ENCODE results near the gene SH2B3.
"Not testable (repeated sequence)": the region's sequence is repeated elsewhere in the genome, so short reads cannot be mapped to it uniquely, and the experiment has no call there.

Gene SH2B3

DNA sequence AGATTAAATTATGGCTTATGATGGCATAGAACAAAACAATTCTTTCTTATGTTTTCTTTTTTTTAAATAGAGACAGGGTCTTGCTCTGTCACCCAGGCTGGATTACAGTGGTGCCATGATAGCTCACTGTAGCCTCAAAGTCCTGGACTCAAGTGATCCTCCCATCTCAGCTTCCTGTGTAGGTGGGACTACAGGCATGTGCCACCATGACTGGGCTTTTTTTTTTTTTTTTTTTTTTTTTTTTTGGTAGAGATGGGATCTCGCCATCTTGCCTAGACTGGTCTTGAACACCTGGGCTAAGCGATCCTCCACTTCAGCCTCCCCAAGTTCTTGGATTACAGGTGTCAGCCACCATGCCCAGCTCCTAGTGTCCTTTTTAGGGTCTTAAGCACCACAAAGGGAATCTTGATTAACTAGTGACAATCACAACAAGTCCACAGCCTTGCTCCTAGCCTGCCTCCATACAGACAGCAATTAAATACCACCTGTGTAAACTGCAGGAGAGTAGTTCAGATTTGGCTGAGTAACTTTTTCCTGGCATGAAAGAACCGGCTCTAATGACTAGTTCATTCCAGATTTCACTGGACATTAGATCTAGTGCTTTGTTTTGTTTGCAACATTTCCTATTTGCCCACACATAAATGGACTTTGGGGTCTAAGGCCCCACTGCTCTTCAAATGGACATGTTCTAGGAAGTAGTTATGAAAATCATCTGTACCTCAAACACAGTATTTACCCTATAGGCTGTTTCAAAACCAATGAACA is 61.6 kb downstream of the SH2B3 start:
- peak; percentile 15 for DNase-seq

DNA sequence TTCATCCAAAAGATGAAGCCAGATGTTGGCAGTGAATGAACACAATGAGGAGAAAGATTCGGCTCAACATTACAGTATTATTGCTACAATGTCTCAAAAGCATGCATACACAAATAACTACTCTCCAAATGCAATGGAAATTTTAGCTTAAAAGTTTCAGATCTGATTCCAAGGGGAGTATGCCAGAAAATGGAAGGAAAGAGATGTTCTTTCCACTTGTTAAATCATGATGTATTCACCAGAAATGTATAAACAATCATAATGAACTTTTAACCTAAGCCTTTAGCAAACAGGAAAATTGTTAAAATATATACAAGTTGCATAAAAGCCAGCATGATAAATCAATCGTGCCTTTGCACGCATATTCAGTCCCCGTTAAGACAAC is 62.1 kb downstream of the SH2B3 start:
- DNase-seq = no peak

DNA sequence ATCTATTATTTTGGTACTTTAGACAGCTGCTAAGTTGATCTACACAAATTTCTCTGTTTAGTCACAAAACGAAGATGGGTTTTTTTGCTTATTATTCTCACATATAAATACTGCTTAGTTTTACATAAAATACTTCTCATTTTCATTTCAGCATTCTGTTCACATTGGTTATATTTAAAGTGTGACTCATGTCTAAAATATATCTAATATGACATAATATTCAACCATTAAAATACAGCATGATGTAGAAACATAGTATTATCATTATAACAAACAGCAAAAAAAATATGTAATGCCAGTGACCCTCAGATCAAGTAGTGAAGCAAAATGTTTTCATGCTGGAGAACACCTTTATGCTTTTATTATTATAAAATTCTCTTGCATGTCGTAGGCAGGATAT is 63.7 kb downstream of the SH2B3 start:
- no peak for DNase-seq

DNA sequence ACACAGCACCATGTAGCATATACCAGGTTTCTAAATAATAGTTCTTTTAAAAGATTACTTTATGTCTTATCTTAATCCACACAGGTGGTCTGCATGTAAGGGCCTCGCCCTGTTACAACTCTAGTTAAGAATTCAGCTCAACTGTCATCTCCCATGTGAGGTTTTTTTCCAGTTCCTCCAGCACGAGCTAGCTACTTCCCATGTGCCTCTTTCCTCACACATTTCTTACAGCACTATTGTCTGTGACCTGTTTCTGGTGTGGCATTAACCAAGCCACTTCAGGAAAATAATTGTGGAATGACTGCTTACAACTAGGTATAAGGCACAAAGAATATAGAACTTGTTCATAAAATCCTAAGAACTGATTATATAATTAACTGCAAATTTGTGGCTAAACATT is 65.5 kb downstream of the SH2B3 start:
- no peak for DNase-seq

DNA sequence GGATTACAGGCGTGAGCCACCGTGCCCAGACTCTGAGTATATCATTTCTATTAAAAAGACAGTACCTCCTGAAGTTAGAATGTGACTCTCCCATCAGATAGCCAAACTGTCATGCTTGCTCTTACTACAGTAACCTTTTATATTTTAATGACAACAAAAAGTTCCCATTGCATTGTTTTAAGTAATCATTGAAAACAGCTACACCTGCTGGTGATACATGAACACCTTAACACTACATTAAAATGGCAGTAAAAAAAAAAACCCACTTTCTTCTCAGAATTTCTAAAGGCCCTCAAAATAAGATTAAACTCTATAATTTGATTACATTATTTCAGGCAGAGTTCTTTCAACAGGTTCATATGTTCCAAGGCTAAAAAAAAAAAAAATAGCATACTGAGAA is 76.7 kb downstream of the SH2B3 start:
- no peak for DNase-seq

DNA sequence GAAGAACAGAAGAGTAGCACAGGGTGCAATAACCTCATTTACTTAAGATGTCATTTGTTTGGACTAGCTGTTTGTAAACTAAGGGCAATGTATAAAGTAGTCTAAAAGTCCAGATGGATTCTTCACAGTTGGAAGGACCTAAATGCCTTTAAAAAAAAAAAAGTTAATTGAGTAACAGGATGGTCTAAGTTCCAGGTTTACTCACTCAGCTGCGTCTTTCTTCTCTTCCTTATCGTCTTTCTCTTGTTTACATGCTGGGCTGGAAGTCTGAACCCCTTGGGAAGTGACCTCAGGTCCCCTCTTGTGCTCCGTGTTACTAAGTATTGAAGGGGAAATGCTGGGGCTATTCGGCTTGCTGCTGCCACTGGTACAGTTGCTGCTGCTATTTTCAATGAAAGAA is 82.5 kb downstream of the SH2B3 start:
- DNase-seq = no peak

DNA sequence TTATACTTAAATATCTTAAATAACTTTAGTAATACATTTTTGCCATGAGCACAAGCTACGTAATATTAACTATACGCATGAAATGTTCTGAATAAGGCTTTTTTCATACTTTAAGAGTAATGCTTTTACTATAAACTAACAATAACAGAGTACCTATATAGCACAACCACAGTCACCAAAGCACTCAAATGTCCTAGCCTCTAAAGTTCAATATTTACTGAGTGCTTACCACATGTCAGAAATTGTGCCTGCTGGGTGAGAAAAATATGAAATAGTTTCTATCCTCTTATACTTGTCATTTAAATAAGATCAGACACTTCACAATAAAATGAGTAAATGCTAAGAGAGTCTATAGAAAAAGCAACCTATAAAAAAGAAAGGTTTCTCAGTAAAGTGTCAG is 83.1 kb downstream of the SH2B3 start:
- no peak for DNase-seq

DNA sequence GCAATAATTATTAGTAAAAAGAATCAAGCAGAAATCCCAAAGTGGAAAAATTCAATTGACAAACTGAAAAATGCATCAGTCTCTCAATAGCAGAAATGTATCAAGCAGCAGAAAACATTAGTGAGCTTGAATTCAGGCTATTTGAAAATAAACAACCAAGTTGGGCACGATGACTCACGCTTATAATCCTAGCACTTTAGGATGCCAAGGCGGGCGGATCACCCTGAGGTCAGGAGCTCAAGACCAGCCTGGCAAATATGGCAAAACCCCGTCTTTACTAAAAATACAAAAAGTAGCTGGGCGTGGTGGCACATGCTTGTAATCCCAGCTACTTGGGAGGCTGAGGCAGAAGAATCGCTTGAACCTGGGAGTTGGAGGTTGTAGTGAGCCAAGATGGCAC is 87.3 kb downstream of the SH2B3 start:
- DNase-seq = not testable (repeated sequence)

DNA sequence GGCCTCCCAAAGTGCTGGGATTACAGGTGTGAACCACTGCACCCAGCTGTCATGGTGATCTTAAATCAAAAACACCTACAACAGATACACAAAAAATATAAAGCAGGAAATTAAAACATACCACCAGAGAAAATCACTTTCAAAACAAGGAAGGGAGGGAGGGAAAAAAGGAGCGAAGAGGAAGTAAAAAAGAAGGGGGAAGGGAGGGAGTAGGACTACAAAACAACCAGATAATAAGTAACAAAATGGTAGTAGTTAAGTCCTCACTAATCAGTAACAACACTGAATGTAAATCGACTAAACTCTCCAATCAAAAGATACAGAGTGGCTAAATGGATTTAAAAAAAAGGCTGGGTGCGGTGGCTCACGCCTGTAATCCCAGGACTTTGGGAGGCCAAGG is 89.0 kb downstream of the SH2B3 start:
- DNase-seq = no peak

Data from NCI-H510A (cell line).